Measurements from ENCODE around the gene SEPTIN7.

SEPTIN7 gene

GRCh38 chr7:35781200-35781701 lies 19.6 kb upstream of the SEPTIN7 start:
- no peak overlapping the region for H3K4me3 ChIP-seq (IDR thresholded peaks at IDR 0.05; ENCODE audit: insufficient read depth, low read depth, low read length)
- no peaks in the 10 kb centered on the region for H3K4me1 ChIP-seq (ENCODE audit: low read depth, poor library complexity, severe bottlenecking)
- H3K27me3 ChIP-seq (ENCODE audit: insufficient read depth, low read depth) = no peaks in the 10 kb centered on the region
- H3K36me3 ChIP-seq (ENCODE audit: insufficient read depth) = no peaks in the 10 kb centered on the region
- H3K9ac ChIP-seq = no peak overlapping the region
- no peak overlapping the region for H2AFZ ChIP-seq (ENCODE audit: low read depth)
- no peak overlapping the region for H3K4me2 ChIP-seq
- no peak overlapping the region for H3K27ac ChIP-seq
- no peak for TF ChIP-seq CTCF (conservative IDR thresholded peaks at IDR 0.05; ENCODE audit: low read depth, low read length)
- no peaks in the 10 kb centered on the region for H3K79me2 ChIP-seq (ENCODE audit: insufficient read depth, low read depth)
- no peaks in the 10 kb centered on the region for H4K20me1 ChIP-seq (ENCODE audit: insufficient read depth)

DNA sequence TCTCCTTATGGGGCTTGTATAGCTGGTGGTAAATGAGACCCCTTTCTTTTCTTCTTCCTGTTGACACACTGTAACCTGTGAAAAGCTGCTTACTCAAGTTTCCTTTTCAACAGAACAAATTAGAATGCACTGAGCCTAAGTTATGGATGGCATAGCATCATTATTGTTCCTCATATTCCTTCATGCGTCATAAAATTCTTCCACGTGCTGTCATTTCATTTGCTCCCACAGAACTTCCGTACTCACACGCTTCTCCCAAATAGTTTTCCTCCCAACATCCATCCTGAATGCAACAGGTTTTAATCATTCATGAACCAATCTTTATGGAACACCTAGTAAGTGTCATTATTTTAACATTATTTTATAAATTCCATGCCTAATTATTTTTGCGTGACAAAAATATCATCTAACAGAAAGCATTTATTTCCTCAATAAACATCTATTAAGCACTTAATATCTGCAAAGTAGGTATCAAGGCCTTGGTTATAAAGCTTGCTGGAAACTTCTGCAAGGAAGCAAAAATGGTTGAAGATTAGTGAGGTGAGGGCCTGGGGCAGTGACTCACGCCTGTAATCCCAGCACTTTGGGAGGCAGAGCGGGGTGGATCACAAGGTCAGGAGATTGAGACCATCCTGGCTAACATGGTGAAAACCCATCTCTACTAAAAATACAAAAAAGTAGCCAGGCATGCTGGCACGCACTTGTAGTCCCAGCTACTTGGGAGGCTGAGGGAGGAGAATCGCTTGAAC lies 18.9 kb upstream of the SEPTIN7 start:
- Histone ChIP-seq H3K27me3 (ENCODE audit: insufficient read depth, low read depth) (no peaks in the 10 kb centered on the region), H2AFZ (ENCODE audit: low read depth) (no peak overlapping the region), H3K27ac (no peak overlapping the region), H3K4me3 (IDR thresholded peaks at IDR 0.05; ENCODE audit: insufficient read depth, low read depth, low read length) (no peak overlapping the region), H3K4me2 (no peak overlapping the region), H3K79me2 (ENCODE audit: insufficient read depth, low read depth) (no peaks in the 10 kb centered on the region), H3K9ac (no peak overlapping the region), H4K20me1 (ENCODE audit: insufficient read depth) (no peaks in the 10 kb centered on the region), H3K36me3 (ENCODE audit: insufficient read depth) (no peaks in the 10 kb centered on the region), H3K4me1 (ENCODE audit: low read depth, poor library complexity, severe bottlenecking) (no peaks in the 10 kb centered on the region)
- TF ChIP-seq CTCF (conservative IDR thresholded peaks at IDR 0.05; ENCODE audit: low read depth, low read length) = no peak

DNA sequence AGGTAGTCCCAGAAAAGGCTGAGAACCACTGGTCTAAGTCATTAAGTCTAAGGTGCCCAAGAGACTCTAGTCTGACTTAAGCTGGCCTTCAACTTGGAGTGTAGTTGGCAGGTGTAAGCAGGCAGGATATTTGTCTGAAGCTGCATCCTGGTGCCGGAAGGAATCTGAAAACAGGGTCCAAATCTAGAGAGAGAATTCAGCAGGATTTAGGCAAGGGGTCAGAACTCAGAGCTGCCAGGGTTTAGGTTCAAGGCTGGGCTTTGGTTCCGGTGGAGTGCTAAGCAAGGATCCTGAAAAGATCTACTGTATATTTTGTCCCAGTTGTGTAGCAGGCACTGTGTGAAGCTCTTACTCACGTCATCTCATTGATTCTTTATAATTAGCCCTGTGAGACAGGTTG lies 16.5 kb upstream of the SEPTIN7 start:
- TF ChIP-seq CTCF (conservative IDR thresholded peaks at IDR 0.05; ENCODE audit: low read depth, low read length) = no peak
- Histone ChIP-seq H3K9ac (no peak overlapping the region), H4K20me1 (ENCODE audit: insufficient read depth) (no peaks in the 10 kb centered on the region), H3K4me1 (ENCODE audit: low read depth, poor library complexity, severe bottlenecking) (no peaks in the 10 kb centered on the region), H3K4me3 (IDR thresholded peaks at IDR 0.05; ENCODE audit: insufficient read depth, low read depth, low read length) (no peak overlapping the region), H3K36me3 (ENCODE audit: insufficient read depth) (no peaks in the 10 kb centered on the region), H3K4me2 (no peak overlapping the region), H3K27me3 (ENCODE audit: insufficient read depth, low read depth) (no peaks in the 10 kb centered on the region), H3K27ac (no peak overlapping the region), H3K79me2 (ENCODE audit: insufficient read depth, low read depth) (no peaks in the 10 kb centered on the region), H2AFZ (ENCODE audit: low read depth) (no peak overlapping the region)

- no peak overlapping the region for H3K4me3 ChIP-seq (IDR thresholded peaks at IDR 0.05; ENCODE audit: insufficient read depth, low read depth, low read length)
- no peaks in the 10 kb centered on the region for H3K27me3 ChIP-seq (ENCODE audit: insufficient read depth, low read depth)
- H3K36me3 ChIP-seq (ENCODE audit: insufficient read depth) = no peaks in the 10 kb centered on the region
- H3K9ac ChIP-seq = no peak overlapping the region
- H3K4me1 ChIP-seq (ENCODE audit: low read depth, poor library complexity, severe bottlenecking) = no peaks in the 10 kb centered on the region
- H2AFZ ChIP-seq (ENCODE audit: low read depth) = no peak overlapping the region
- no peak overlapping the region for H3K4me2 ChIP-seq
- H3K27ac ChIP-seq = no peak overlapping the region
- H4K20me1 ChIP-seq (ENCODE audit: insufficient read depth) = no peaks in the 10 kb centered on the region
- TF ChIP-seq CTCF (conservative IDR thresholded peaks at IDR 0.05; ENCODE audit: low read depth, low read length) = no peak
- no peaks in the 10 kb centered on the region for H3K79me2 ChIP-seq (ENCODE audit: insufficient read depth, low read depth)
Observed at GRCh38 chr7:35785250-35785649, 15.6 kb upstream of the SEPTIN7 start.

All from KMS-11 (cell line).